ENCODE data around the gene HDLBP. TPM values are rescaled to one million over a fixed set of nuclear protein-coding genes. Genes with fewer than 3 reads are reported as not detected.

HDLBP gene
- total and polyA plus RNA-seq, 2 experiments from 2014 or later: 230 to 306 TPM

- TF ChIP-seq, protein P1, sequence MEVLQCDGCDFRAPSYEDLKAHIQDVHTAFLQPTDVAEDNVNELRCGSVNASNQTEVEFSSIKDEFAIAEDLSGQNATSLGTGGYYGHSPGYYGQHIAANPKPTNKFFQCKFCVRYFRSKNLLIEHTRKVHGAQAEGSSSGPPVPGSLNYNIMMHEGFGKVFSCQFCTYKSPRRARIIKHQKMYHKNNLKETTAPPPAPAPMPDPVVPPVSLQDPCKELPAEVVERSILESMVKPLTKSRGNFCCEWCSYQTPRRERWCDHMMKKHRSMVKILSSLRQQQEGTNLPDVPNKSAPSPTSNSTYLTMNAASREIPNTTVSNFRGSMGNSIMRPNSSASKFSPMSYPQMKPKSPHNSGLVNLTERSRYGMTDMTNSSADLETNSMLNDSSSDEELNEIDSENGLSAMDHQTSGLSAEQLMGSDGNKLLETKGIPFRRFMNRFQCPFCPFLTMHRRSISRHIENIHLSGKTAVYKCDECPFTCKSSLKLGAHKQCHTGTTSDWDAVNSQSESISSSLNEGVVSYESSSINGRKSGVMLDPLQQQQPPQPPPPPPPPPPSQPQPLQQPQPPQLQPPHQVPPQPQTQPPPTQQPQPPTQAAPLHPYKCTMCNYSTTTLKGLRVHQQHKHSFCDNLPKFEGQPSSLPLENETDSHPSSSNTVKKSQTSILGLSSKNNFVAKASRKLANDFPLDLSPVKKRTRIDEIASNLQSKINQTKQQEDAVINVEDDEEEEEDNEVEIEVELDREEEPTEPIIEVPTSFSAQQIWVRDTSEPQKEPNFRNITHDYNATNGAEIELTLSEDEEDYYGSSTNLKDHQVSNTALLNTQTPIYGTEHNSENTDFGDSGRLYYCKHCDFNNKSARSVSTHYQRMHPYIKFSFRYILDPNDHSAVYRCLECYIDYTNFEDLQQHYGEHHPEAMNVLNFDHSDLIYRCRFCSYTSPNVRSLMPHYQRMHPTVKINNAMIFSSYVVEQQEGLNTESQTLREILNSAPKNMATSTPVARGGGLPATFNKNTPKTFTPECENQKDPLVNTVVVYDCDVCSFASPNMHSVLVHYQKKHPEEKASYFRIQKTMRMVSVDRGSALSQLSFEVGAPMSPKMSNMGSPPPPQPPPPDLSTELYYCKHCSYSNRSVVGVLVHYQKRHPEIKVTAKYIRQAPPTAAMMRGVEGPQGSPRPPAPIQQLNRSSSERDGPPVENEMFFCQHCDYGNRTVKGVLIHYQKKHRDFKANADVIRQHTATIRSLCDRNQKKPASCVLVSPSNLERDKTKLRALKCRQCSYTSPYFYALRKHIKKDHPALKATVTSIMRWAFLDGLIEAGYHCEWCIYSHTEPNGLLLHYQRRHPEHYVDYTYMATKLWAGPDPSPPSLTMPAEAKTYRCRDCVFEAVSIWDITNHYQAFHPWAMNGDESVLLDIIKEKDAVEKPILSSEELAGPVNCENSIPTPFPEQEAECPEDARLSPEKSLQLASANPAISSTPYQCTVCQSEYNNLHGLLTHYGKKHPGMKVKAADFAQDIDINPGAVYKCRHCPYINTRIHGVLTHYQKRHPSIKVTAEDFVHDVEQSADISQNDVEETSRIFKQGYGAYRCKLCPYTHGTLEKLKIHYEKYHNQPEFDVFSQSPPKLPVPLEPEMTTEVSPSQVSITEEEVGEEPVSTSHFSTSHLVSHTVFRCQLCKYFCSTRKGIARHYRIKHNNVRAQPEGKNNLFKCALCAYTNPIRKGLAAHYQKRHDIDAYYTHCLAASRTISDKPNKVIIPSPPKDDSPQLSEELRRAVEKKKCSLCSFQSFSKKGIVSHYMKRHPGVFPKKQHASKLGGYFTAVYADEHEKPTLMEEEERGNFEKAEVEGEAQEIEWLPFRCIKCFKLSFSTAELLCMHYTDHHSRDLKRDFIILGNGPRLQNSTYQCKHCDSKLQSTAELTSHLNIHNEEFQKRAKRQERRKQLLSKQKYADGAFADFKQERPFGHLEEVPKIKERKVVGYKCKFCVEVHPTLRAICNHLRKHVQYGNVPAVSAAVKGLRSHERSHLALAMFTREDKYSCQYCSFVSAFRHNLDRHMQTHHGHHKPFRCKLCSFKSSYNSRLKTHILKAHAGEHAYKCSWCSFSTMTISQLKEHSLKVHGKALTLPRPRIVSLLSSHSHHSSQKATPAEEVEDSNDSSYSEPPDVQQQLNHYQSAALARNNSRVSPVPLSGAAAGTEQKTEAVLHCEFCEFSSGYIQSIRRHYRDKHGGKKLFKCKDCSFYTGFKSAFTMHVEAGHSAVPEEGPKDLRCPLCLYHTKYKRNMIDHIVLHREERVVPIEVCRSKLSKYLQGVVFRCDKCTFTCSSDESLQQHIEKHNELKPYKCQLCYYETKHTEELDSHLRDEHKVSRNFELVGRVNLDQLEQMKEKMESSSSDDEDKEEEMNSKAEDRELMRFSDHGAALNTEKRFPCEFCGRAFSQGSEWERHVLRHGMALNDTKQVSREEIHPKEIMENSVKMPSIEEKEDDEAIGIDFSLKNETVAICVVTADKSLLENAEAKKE (CRISPR knock-in tag; IDR thresholded peaks at IDR 0.05): no peak
- TF ChIP-seq NANOG (IDR thresholded peaks at IDR 0.05; ENCODE audit: borderline replicate concordance) (no peak), ZNF331 (CRISPR knock-in tag; IDR thresholded peaks at IDR 0.05; ENCODE audit: low read depth) (no peak), POLR2AphosphoS5 (IDR thresholded peaks at IDR 0.05; ENCODE audit: low read depth) (no peak)
Measured at GRCh38 chr2:241339839-241340630, 24.6 kb upstream of the HDLBP start (continued).

DNA sequence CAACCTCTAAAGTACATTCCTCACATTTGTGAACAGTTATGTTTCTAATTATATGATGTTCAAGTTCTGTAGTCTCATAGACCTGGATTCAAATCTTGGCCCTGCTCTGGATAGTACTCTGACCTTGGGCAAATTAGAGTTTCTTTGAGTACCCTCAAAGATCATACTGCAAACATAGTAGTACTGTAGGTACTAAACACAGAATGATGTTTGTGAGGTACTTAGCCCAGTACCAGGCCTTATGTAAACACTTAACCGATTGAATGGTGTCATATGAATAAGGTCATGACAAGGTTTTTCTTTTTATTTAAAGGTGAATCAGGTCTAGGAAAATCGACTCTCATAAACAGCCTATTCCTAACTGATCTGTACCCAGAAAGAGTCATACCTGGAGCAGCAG, 19.3 kb upstream of the HDLBP start:
- H3K27ac ChIP-seq (ENCODE audit: low read depth): no peak overlapping the region
- TF ChIP-seq POLR2AphosphoS5 (IDR thresholded peaks at IDR 0.05; ENCODE audit: low read depth) (no peak), NANOG (IDR thresholded peaks at IDR 0.05; ENCODE audit: borderline replicate concordance) (no peak), ZNF114 (CRISPR knock-in tag; IDR thresholded peaks at IDR 0.05) (no peak), EZH2phosphoT487 (IDR thresholded peaks at IDR 0.05; ENCODE audit: unreplicated experiment) (no peak), JUNB (IDR thresholded peaks at IDR 0.05; ENCODE audit: unreplicated experiment) (no peak), ETS1 (IDR thresholded peaks at IDR 0.05) (no peak), CTCF (conservative IDR thresholded peaks at IDR 0.05; ENCODE audit: low read depth in 2 of 2) (no peak), REST (IDR thresholded peaks at IDR 0.05; ENCODE audit: unreplicated experiment) (no peak), EZH2 (IDR thresholded peaks at IDR 0.05; ENCODE audit: low read depth, unreplicated experiment) (no peak), ZNF331 (CRISPR knock-in tag; IDR thresholded peaks at IDR 0.05; ENCODE audit: low read depth) (no peak)

More for the DNA sequence above, 19.3 kb upstream of the HDLBP start:
- Histone ChIP-seq H4K20me1 (replicated peaks; ENCODE audit: insufficient read depth) (peaks cover 66% of the 10 kb centered on the region), H3K4me3 (no peak overlapping the region), H3K79me2 (replicated peaks; ENCODE audit: insufficient read depth) (peaks cover 64% of the 10 kb centered on the region), H3K9me2 (ENCODE audit: insufficient read depth) (no peaks in the 10 kb centered on the region), H3K4me1 (ENCODE audit: insufficient read depth) (no peaks in the 10 kb centered on the region; the same call in 1 of the 2 replicates), H3K36me3 (ENCODE audit: insufficient read depth) (peaks cover 38% of the 10 kb centered on the region), H3K4me2 (no peak overlapping the region), H2AFZ (no peak overlapping the region), H3K27me3 (ENCODE audit: insufficient read depth) (no peaks in the 10 kb centered on the region), H3F3A (replicated peaks; ENCODE audit: low read depth) (0 out of 2 replicates have a peak, but pooled peaks cover 10% of the 10 kb centered on the region)
- no peak overlapping the region for H3K27ac Mint-ChIP-seq
- ATAC-seq (no peak), DNase-seq (ENCODE audit: low spot score) (no peak)
- no peak overlapping the region for H3K4me3 Mint-ChIP-seq
- peaks cover 9% of the 10 kb centered on the region; the same call in 2 of the 3 replicates for H3K4me1 Mint-ChIP-seq
- peaks cover 66% of the 10 kb centered on the region for H3K36me3 Mint-ChIP-seq (ENCODE audit: low read depth)
- peaks cover 1% of the 10 kb centered on the region for H3K27me3 Mint-ChIP-seq (ENCODE audit: insufficient read depth, low read depth, poor library complexity)
- no peaks in the 10 kb centered on the region for H3K9me3 Mint-ChIP-seq
